OCI-LY7 (cell line): ENCODE data around the gene ATP9B. TPM values are rescaled to one million over a fixed set of nuclear protein-coding genes. Genes with fewer than 3 reads are reported as not detected.

ENCODE experiments used
- BruUV-seq: library from RNA; stranded (reverse); fragments of 400-500 nt; replicated peaks from 2 replicates; lab custom pipeline; 2021; lab: Mats Ljungman, UMichigan
- CTCF ChIA-PET: fragments of 300-600 bp; sonication (Branson Sonifier 250); formaldehyde crosslinking; loops from one replicate; lab custom pipeline; 2022; ENCODE audit warnings: antibody characterized with exemption; ENCODE audit not compliant: unreplicated experiment; lab: Charles Lee
- POLR2A ChIA-PET: fragments of 300-600 bp; sonication (Branson Sonifier 250); formaldehyde crosslinking; loops from one replicate; lab custom pipeline; 2022; ENCODE audit warnings: antibody characterized with exemption; lab: Charles Lee
- DNase-seq: peaks from one replicate; pipeline ENCODE4 v3.0.0-alpha.2; 2015; ENCODE audit warnings: low spot score
- H2AFZ ChIP-seq: fragments of 200-600 bp; sonication (generic), shearing (Covaris generic); 2 replicates; pipeline ENCODE4 v1.6.1; 2014; ENCODE audit warnings: mild to moderate bottlenecking, antibody characterized with exemption, low read length, moderate library complexity
- H3K27ac ChIP-seq: fragments of 200-600 bp; sonication (generic); 2 replicates; pipeline ENCODE4 v1.5.1; 2014; ENCODE audit warnings: mixed run types, low read depth, mild to moderate bottlenecking, moderate library complexity, low read length, inconsistent platforms; ENCODE audit not compliant: poor library complexity, severe bottlenecking
- H3K36me3 ChIP-seq: fragments of 200-600 bp; sonication (generic); 2 replicates; pipeline ENCODE4 v1.6.1; 2014; ENCODE audit warnings: mild to moderate bottlenecking, antibody characterized with exemption, low read length, moderate library complexity, mixed read lengths; ENCODE audit not compliant: insufficient read depth
- H3K4me1 ChIP-seq: fragments of 200-600 bp; sonication (generic); 2 replicates; pipeline ENCODE4 v1.5.1; 2014; ENCODE audit warnings: mild to moderate bottlenecking, low read length; ENCODE audit not compliant: insufficient read depth, poor library complexity, severe bottlenecking
- H3K4me2 ChIP-seq: fragments of 200-600 bp; sonication (generic); 2 replicates; pipeline ENCODE4 v1.6.1; 2014; ENCODE audit warnings: mild to moderate bottlenecking, low read length
- H3K4me3 ChIP-seq: fragments of 200-600 bp; sonication (generic); 2 replicates; pipeline ENCODE4 v1.5.1; 2014; ENCODE audit warnings: mild to moderate bottlenecking, low read depth, low read length; ENCODE audit not compliant: poor library complexity, severe bottlenecking
- H3K79me2 ChIP-seq: fragments of 200-600 bp; sonication (generic); 2 replicates; pipeline ENCODE4 v1.6.1; 2016; ENCODE audit warnings: low read depth, mild to moderate bottlenecking, low read length, moderate library complexity, mixed read lengths; ENCODE audit not compliant: insufficient read depth
- H3K9me2 ChIP-seq: fragments of 200-600 bp; sonication (generic); 2 replicates; pipeline ENCODE4 v1.6.1; 2016; ENCODE audit warnings: mild to moderate bottlenecking, low read length, mixed read lengths; ENCODE audit not compliant: insufficient read depth
- H3K9me3 ChIP-seq: fragments of 200-600 bp; sonication (generic); 2 replicates; pipeline ENCODE4 v1.6.1; 2014; ENCODE audit warnings: mild to moderate bottlenecking, mixed run types, low read length, mixed read lengths
- H4K20me1 ChIP-seq: fragments of 200-600 bp; sonication (generic); 2 replicates; pipeline ENCODE4 v1.6.1; 2014; ENCODE audit warnings: mild to moderate bottlenecking, antibody characterized with exemption, low read length, moderate library complexity, mixed read lengths; ENCODE audit not compliant: insufficient read depth
- EZH2phosphoT487 ChIP-seq: fragments of 200-600 bp; sonication (generic); IDR thresholded peaks from 2 replicates; pipeline ENCODE4 v1.6.1; 2018; ENCODE audit warnings: low read depth, borderline replicate concordance, mild to moderate bottlenecking, mixed run types, antibody characterized with exemption, low read length, moderate library complexity, mixed read lengths
- intact Hi-C: fragments of 100-400 bp; cut with micrococcal nuclease; formaldehyde crosslinking; loops from one replicate; pipeline ENCODE4 v1.10.0; 2022; ENCODE audit not compliant: unreplicated experiment
- total RNA-seq, 2 experiments: library from RNA; depleted of rRNA in 1 of 2; stranded (reverse); fragments of >200 nt in 1 of 2; shearing (Covaris generic) in 1 of 2; gene quantifications; 2 replicates each; pipeline ENCODE4 v1.2.3, GENCODE V29; 2014 to 2022
- TF ChIP-seq, protein P1 (sequence below): fragments of 200-600 bp; sonication (generic); conservative IDR thresholded peaks from 2 replicates; pipeline ENCODE4 v1.5.1; 2014; ENCODE audit warnings: mild to moderate bottlenecking, antibody characterized with exemption, low read length, moderate library complexity, mixed read lengths

ATP9B gene
- total RNA-seq, 2 experiments from 2014 or later, result 27.1 to 36.4 TPM

DNA sequence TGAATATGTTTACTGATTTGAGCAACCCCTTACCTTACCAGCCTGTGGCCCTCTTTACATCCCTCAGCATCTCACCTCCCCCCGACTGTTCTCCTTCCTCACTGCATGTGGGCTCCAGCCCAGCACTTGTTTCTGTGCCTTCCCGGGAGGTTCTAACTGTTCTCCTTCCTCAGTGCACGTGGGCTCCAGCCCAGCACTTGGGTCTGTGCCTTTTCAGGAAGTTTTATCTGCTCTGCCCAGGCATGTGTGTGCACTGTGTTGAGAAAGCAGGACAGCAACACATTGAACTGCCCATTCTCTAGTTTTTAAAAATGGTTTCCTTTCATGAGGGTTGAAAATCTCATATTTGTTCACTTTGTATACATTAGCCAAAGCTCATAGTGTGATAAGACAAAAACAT lies 158.4 kb downstream of the ATP9B start:
- peaks cover 23% of the 10 kb centered on the region for H3K4me1 ChIP-seq
- H3K9me2 ChIP-seq, result no peaks in the 10 kb centered on the region
- intact Hi-C loops, result no loop called here
- no peak for TF ChIP-seq EZH2phosphoT487
- TF ChIP-seq, protein P1, sequence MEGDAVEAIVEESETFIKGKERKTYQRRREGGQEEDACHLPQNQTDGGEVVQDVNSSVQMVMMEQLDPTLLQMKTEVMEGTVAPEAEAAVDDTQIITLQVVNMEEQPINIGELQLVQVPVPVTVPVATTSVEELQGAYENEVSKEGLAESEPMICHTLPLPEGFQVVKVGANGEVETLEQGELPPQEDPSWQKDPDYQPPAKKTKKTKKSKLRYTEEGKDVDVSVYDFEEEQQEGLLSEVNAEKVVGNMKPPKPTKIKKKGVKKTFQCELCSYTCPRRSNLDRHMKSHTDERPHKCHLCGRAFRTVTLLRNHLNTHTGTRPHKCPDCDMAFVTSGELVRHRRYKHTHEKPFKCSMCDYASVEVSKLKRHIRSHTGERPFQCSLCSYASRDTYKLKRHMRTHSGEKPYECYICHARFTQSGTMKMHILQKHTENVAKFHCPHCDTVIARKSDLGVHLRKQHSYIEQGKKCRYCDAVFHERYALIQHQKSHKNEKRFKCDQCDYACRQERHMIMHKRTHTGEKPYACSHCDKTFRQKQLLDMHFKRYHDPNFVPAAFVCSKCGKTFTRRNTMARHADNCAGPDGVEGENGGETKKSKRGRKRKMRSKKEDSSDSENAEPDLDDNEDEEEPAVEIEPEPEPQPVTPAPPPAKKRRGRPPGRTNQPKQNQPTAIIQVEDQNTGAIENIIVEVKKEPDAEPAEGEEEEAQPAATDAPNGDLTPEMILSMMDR, result no peak
- H3K36me3 ChIP-seq, result no peaks in the 10 kb centered on the region
- H3K27ac ChIP-seq, result no peak overlapping the region
- no peak overlapping the region for H2AFZ ChIP-seq
- ChIA-PET POLR2A (interaction anchor here (0.6 kb wide), 1 partner anchor 650 kb away, joined by 3 read pairs; no protein-coding TSS in a partner anchor), CTCF (no interaction called here)
- H4K20me1 ChIP-seq, result no peaks in the 10 kb centered on the region
- H3K79me2 ChIP-seq, result no peaks in the 10 kb centered on the region
- H3K9me3 ChIP-seq, result no peaks in the 10 kb centered on the region
- no peak for DNase-seq
- no peak overlapping the region for H3K4me2 ChIP-seq
- no TSS peak for BruUV-seq
- H3K4me3 ChIP-seq, result no peak overlapping the region

DNA sequence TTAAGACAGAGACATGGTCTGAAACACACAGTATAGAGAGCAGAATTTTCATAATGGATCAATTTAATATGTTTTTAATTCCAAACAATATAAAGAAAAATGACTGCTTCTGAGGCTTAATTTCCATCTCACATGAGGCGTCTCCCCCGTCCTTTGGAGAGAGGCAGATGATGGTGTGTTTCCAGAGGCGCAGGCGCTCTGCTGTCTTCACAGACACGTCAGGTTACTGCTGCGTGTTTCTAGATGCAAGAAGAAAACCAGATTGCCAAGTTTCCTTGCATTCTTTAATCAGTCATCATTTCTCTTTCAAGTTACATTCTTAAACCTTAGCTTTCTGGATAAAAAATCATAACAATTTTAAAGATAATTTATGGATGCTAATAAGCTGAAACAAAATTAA lies 160.2 kb downstream of the ATP9B start:
- CTCF ChIA-PET, result no interaction called here
- intact Hi-C loops, result no loop called here
- no peak overlapping the region for H3K4me3 ChIP-seq
- H3K27ac ChIP-seq, result no peak overlapping the region
- no peaks in the 10 kb centered on the region for H3K9me3 ChIP-seq
- H2AFZ ChIP-seq, result no peak overlapping the region
- no peaks in the 10 kb centered on the region for H3K79me2 ChIP-seq
- POLR2A ChIA-PET, result no interaction called here
- no peaks in the 10 kb centered on the region for H3K9me2 ChIP-seq
- no peaks in the 10 kb centered on the region for H3K36me3 ChIP-seq
- H3K4me1 ChIP-seq, result peaks cover 5% of the 10 kb centered on the region
- DNase-seq, result no peak
- TF ChIP-seq, protein P1, result no peak
- no peak for TF ChIP-seq EZH2phosphoT487
- no peaks in the 10 kb centered on the region for H4K20me1 ChIP-seq
- H3K4me2 ChIP-seq, result no peak overlapping the region
- no TSS peak for BruUV-seq

DNA sequence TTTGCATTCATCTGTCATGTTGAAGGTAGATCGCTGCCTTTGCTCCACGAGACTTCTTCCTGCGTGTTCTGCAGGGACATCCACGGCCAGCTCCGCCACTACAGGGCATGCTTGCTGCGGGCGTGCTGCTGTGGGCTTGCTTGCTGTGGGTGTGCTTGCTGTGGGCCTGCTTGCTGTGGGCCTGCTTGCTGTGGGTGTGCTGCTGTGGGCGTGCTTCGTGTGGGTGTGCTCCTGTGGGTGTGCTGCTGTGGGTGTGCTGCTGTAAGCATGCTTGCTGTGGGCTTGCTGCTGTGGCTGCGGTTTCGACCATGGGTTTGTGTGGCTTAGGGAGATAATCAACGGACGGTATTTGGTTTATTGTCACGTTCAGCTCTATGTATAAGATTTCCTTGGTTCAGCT lies 165.2 kb downstream of the ATP9B start:
- CTCF ChIA-PET, result no interaction called here
- Histone ChIP-seq H4K20me1 (no peaks in the 10 kb centered on the region), H3K79me2 (no peaks in the 10 kb centered on the region), H3K9me3 (no peaks in the 10 kb centered on the region), H3K9me2 (no peaks in the 10 kb centered on the region), H3K4me1 (no peaks in the 10 kb centered on the region), H3K36me3 (no peaks in the 10 kb centered on the region; the same call in 1 of the 2 replicates), H3K4me2 (no peak overlapping the region), H3K4me3 (no peak overlapping the region), H2AFZ (no peak overlapping the region), H3K27ac (no peak overlapping the region)
- no TSS peak for BruUV-seq
- POLR2A ChIA-PET, result interaction anchor here (0.7 kb wide), 1 partner anchor 66 kb away, joined by 3 read pairs; no protein-coding TSS in a partner anchor
- no peak for TF ChIP-seq EZH2phosphoT487
- TF ChIP-seq, protein P1, result no peak
- intact Hi-C loops, result no loop called here
- no peak for DNase-seq
